Measurements from ENCODE around the gene PRKAA2. TPM values are rescaled to one million over a fixed set of nuclear protein-coding genes. Genes with fewer than 3 reads are reported as not detected.

The PRKAA2 gene
- total and polyA plus RNA-seq, 10 of the 15 experiments (the other 5 are each of a cell fraction or from before 2014, with no cell fraction given), result 0.01 TPM; not detected in 9

DNA sequence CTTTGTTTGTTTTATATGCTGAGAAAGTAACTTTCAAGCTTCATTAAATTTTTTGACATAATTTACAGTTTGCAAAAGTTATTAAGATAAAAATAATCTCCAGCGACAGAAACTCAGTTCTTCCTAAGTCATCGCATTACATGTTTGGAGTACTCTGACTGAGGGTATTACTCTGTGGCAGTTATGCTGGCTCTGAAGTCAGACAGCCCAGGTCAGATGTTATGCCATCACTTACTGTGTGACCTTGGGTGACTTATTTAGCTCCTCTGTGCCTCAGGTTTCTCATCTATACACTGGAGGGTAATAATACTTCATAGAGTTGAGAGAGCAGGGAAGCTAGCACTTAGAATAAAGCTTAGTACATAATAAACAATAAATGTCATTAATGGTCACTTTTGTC is 26.4 kb downstream of the PRKAA2 start:
- no peak overlapping the region for H2AFZ ChIP-seq (ENCODE audit: control insufficient read depth, low read depth, low read length)
- no TSS peak for BruUV-seq (replicated peaks)

More for the DNA sequence above, 26.4 kb downstream of the PRKAA2 start:
- POLR2A ChIA-PET, result no interaction called here
- Histone ChIP-seq H3K9ac (ENCODE audit: control insufficient read depth, insufficient read depth, low read length) (no peak overlapping the region), H3K4me3 (no peak overlapping the region), H4K20me1 (ENCODE audit: control insufficient read depth, insufficient read depth) (no peaks in the 10 kb centered on the region), H3K36me3 (ENCODE audit: control insufficient read depth in 2 of 2, insufficient read depth in 2 of 2, low read length in 1 of 2) (no peaks in the 10 kb centered on the region), H3K27me3 (replicated peaks in 1 of 2; ENCODE audit: control insufficient read depth in 2 of 2, insufficient read depth in 2 of 2, low read length in 1 of 2) (no peaks in the 10 kb centered on the region), H3K4me2 (ENCODE audit: control insufficient read depth, insufficient read depth) (no peak overlapping the region), H3K27ac (ENCODE audit: control insufficient read depth, insufficient read depth) (no peak overlapping the region), H3K9me3 (replicated peaks; ENCODE audit: control insufficient read depth, insufficient read depth, low read length) (no peaks in the 10 kb centered on the region), H3K79me2 (ENCODE audit: control insufficient read depth, insufficient read depth, low read length) (no peaks in the 10 kb centered on the region), H3K4me1 (ENCODE audit: control insufficient read depth, insufficient read depth, low read length) (no peaks in the 10 kb centered on the region)
- intact Hi-C loops (cut with micrococcal nuclease; ENCODE audit: unreplicated experiment), result no loop called here
- in situ Hi-C loops (cut with MboI), result no loop called here
- RAD21 ChIA-PET (ENCODE audit: unreplicated experiment), result no interaction called here
- TF ChIP-seq PKNOX1 (IDR thresholded peaks at IDR 0.05) (no peak), RBBP5 (conservative IDR thresholded peaks at IDR 0.05) (no peak), BACH1 (IDR thresholded peaks at IDR 0.05; ENCODE audit: borderline replicate concordance) (no peak), ZNF207 (IDR thresholded peaks at IDR 0.05; ENCODE audit: borderline replicate concordance) (no peak), FOXM1 (IDR thresholded peaks at IDR 0.05; ENCODE audit: low read depth, low read length) (no peak), RB1 (IDR thresholded peaks at IDR 0.05; ENCODE audit: borderline replicate concordance) (no peak), GABPA (IDR thresholded peaks at IDR 0.05; ENCODE audit: low read depth) (no peak)
- TF ChIP-seq, protein P1, sequence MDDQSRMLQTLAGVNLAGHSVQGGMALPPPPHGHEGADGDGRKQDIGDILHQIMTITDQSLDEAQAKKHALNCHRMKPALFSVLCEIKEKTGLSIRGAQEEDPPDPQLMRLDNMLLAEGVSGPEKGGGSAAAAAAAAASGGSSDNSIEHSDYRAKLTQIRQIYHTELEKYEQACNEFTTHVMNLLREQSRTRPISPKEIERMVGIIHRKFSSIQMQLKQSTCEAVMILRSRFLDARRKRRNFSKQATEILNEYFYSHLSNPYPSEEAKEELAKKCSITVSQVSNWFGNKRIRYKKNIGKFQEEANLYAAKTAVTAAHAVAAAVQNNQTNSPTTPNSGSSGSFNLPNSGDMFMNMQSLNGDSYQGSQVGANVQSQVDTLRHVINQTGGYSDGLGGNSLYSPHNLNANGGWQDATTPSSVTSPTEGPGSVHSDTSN (IDR thresholded peaks at IDR 0.05; ENCODE audit: insufficient replicate concordance, low read depth, low read length), result no peak
- TF ChIP-seq, protein P2, sequence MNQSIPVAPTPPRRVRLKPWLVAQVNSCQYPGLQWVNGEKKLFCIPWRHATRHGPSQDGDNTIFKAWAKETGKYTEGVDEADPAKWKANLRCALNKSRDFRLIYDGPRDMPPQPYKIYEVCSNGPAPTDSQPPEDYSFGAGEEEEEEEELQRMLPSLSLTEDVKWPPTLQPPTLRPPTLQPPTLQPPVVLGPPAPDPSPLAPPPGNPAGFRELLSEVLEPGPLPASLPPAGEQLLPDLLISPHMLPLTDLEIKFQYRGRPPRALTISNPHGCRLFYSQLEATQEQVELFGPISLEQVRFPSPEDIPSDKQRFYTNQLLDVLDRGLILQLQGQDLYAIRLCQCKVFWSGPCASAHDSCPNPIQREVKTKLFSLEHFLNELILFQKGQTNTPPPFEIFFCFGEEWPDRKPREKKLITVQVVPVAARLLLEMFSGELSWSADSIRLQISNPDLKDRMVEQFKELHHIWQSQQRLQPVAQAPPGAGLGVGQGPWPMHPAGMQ (IDR thresholded peaks at IDR 0.05; ENCODE audit: borderline replicate concordance), result no peak
- TF ChIP-seq, protein P3, sequence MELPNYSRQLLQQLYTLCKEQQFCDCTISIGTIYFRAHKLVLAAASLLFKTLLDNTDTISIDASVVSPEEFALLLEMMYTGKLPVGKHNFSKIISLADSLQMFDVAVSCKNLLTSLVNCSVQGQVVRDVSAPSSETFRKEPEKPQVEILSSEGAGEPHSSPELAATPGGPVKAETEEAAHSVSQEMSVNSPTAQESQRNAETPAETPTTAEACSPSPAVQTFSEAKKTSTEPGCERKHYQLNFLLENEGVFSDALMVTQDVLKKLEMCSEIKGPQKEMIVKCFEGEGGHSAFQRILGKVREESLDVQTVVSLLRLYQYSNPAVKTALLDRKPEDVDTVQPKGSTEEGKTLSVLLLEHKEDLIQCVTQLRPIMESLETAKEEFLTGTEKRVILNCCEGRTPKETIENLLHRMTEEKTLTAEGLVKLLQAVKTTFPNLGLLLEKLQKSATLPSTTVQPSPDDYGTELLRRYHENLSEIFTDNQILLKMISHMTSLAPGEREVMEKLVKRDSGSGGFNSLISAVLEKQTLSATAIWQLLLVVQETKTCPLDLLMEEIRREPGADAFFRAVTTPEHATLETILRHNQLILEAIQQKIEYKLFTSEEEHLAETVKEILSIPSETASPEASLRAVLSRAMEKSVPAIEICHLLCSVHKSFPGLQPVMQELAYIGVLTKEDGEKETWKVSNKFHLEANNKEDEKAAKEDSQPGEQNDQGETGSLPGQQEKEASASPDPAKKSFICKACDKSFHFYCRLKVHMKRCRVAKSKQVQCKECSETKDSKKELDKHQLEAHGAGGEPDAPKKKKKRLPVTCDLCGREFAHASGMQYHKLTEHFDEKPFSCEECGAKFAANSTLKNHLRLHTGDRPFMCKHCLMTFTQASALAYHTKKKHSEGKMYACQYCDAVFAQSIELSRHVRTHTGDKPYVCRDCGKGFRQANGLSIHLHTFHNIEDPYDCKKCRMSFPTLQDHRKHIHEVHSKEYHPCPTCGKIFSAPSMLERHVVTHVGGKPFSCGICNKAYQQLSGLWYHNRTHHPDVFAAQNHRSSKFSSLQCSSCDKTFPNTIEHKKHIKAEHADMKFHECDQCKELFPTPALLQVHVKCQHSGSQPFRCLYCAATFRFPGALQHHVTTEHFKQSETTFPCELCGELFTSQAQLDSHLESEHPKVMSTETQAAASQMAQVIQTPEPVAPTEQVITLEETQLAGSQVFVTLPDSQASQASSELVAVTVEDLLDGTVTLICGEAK (IDR thresholded peaks at IDR 0.05; ENCODE audit: borderline replicate concordance), result no peak
- TF ChIP-seq, protein P4, sequence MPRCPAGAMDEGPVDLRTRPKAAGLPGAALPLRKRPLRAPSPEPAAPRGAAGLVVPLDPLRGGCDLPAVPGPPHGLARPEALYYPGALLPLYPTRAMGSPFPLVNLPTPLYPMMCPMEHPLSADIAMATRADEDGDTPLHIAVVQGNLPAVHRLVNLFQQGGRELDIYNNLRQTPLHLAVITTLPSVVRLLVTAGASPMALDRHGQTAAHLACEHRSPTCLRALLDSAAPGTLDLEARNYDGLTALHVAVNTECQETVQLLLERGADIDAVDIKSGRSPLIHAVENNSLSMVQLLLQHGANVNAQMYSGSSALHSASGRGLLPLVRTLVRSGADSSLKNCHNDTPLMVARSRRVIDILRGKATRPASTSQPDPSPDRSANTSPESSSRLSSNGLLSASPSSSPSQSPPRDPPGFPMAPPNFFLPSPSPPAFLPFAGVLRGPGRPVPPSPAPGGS (IDR thresholded peaks at IDR 0.05; ENCODE audit: borderline replicate concordance, insufficient read depth, low read depth, low read length, poor library complexity, severe bottlenecking), result no peak
- FAIRE-seq, result no peak
- CTCF ChIA-PET, result no interaction called here
- no peak for ATAC-seq
- WGBS (ENCODE audit: insufficient coverage, insufficient replicate concordance, low lambda C conversion rate, missing lambda C conversion rate), result 98% methylated on average over 2 of the region's 2 CpGs
- DNase-seq (ENCODE audit: low read depth, low spot score), result no peak
- SMC1A ChIA-PET (ENCODE audit: uncharacterized antibody, unreplicated experiment), result no interaction called here

All from GM12878 (cell line).